NCI-H748 (cell line): ENCODE data around the gene AFMID.
A peak's percentile ranks its signal among the peaks of the same experiment; 100 is the strongest.

Experiments used
- DNase-seq: peaks from one replicate; lab custom pipeline; 2025; ENCODE audit not compliant: unreplicated experiment; lab: John Stamatoyannopoulos, UW

AFMID gene

GRCh38 chr17:78176548-78177025 is 10.6 kb upstream of the AFMID start:
- peak; percentile 14 for DNase-seq

- DNase-seq: no peak
Observed at GRCh38 chr17:78179372-78179771, 7.8 kb upstream of the AFMID start.

- no peak for DNase-seq
Observed at GRCh38 chr17:78180083-78180482, 7.1 kb upstream of the AFMID start.

GRCh38 chr17:78180508-78180907 is 6.7 kb upstream of the AFMID start:
- no peak for DNase-seq

GRCh38 chr17:78182504-78182903 is 4.7 kb upstream of the AFMID start:
- DNase-seq: no peak

- no peak for DNase-seq
Observed at GRCh38 chr17:78183916-78184315, 3.2 kb upstream of the AFMID start.

- no peak for DNase-seq
Observed at GRCh38 chr17:78184351-78184750, 2.8 kb upstream of the AFMID start.

- no peak for DNase-seq
Observed at GRCh38 chr17:78184868-78185267, 2.3 kb upstream of the AFMID start.

GRCh38 chr17:78185981-78186691 is 1.0 kb upstream of the AFMID start:
- DNase-seq: peak; percentile 30

GRCh38 chr17:78196716-78197115 is 9.6 kb downstream of the AFMID start:
- no peak for DNase-seq

GRCh38 chr17:78197147-78197832 is 10.1 kb downstream of the AFMID start:
- DNase-seq: no peak

- no peak for DNase-seq
Observed at GRCh38 chr17:78200451-78200850, 13.3 kb downstream of the AFMID start.

GRCh38 chr17:78202666-78203065 is 15.5 kb downstream of the AFMID start:
- DNase-seq: no peak

GRCh38 chr17:78204387-78205123 is 17.4 kb downstream of the AFMID start:
- DNase-seq: peak; percentile 1

- DNase-seq: no peak
Observed at GRCh38 chr17:78205124-78205775, 18.1 kb downstream of the AFMID start.

GRCh38 chr17:78206298-78206697 is 19.1 kb downstream of the AFMID start:
- no peak for DNase-seq

GRCh38 chr17:78208486-78208885 is 21.3 kb downstream of the AFMID start:
- DNase-seq: no peak

- DNase-seq: no peak
Observed at GRCh38 chr17:78210111-78210510, 22.9 kb downstream of the AFMID start.

GRCh38 chr17:78211032-78211431 is 23.9 kb downstream of the AFMID start:
- peak; percentile 5 for DNase-seq

- DNase-seq: peak; percentile 91
Observed at GRCh38 chr17:78214016-78214705, 27.0 kb downstream of the AFMID start, which contains the start of gene BIRC5. Gene BIRC5, plus strand, starts transcription at chr17:78214253. Its CDS starts 64 bp downstream, at chr17:78214317.

- DNase-seq: peak; percentile 22
Observed at GRCh38 chr17:78214706-78215061, 27.5 kb downstream of the AFMID start.
